Astrocyte (in vitro differentiated cells and primary cell): Measurements from ENCODE around the gene HSD17B11. TPM values are rescaled to one million over a fixed set of nuclear protein-coding genes. Genes with fewer than 3 reads are reported as not detected.

Source experiments
- DNase-seq: peaks from one replicate; pipeline ENCODE4 v3.0.0-alpha.2; 2010; ENCODE audit warnings: low read depth
- FAIRE-seq: peaks from 2 replicates; lab custom pipeline; 2011; peaks lifted over from hg19 to GRCh38; lab: Jason Lieb, UNC
- H2AFZ ChIP-seq: 2 replicates; pipeline ENCODE4 v1.6.0; 2012; ENCODE audit warnings: low read depth, low read length, inconsistent platforms
- H3K27ac ChIP-seq: 2 replicates; pipeline ENCODE4 v1.5.1; 2011; ENCODE audit warnings: low read depth, low read length, inconsistent platforms
- H3K27me3 ChIP-seq: 2 replicates; pipeline ENCODE4 v1.6.0; 2011; ENCODE audit warnings: low read length, inconsistent platforms; ENCODE audit not compliant: insufficient read depth
- H3K36me3 ChIP-seq: 2 replicates; pipeline ENCODE4 v1.5.1; 2011; ENCODE audit warnings: low read length, inconsistent platforms; ENCODE audit not compliant: insufficient read depth
- H3K4me1 ChIP-seq: 2 replicates; pipeline ENCODE4 v1.5.1; 2011; ENCODE audit warnings: low read length, inconsistent platforms; ENCODE audit not compliant: insufficient read depth
- H3K4me2 ChIP-seq: 2 replicates; pipeline ENCODE4 v1.6.0; 2012; ENCODE audit warnings: low read length, inconsistent platforms
- H3K4me3 ChIP-seq: 2 replicates; pipeline ENCODE4 v1.5.1; 2011; ENCODE audit warnings: low read depth, mild to moderate bottlenecking, low read length, inconsistent platforms; ENCODE audit not compliant: insufficient read depth
- H3K79me2 ChIP-seq: 2 replicates; pipeline ENCODE4 v1.6.0; 2012; ENCODE audit warnings: mild to moderate bottlenecking, low read length, inconsistent platforms; ENCODE audit not compliant: insufficient read depth
- H3K9ac ChIP-seq: 2 replicates; pipeline ENCODE4 v1.6.0; 2012; ENCODE audit warnings: mild to moderate bottlenecking, low read length, inconsistent platforms
- H3K9me3 ChIP-seq: 2 replicates; pipeline ENCODE4 v1.5.1; 2012; ENCODE audit warnings: low read depth, mild to moderate bottlenecking, low read length, inconsistent platforms; ENCODE audit not compliant: insufficient read depth
- H4K20me1 ChIP-seq: 2 replicates; pipeline ENCODE4 v1.6.0; 2012; ENCODE audit warnings: low read length, inconsistent platforms; ENCODE audit not compliant: insufficient read depth
- H3K27ac Mint-ChIP-seq: one replicate; pipeline ENCODE4 v1.8.0; 2021; ENCODE audit warnings: mild to moderate bottlenecking, mixed read lengths; ENCODE audit not compliant: unreplicated experiment
- H3K27me3 Mint-ChIP-seq: one replicate; pipeline ENCODE4 v1.8.0; 2021; ENCODE audit warnings: low read depth, mixed read lengths; ENCODE audit not compliant: unreplicated experiment
- H3K36me3 Mint-ChIP-seq: one replicate; pipeline ENCODE4 v1.8.0; 2021; ENCODE audit warnings: low read depth, mixed read lengths; ENCODE audit not compliant: unreplicated experiment
- H3K4me1 Mint-ChIP-seq: one replicate; pipeline ENCODE4 v1.8.0; 2021; ENCODE audit warnings: low read depth, mixed read lengths; ENCODE audit not compliant: unreplicated experiment
- H3K4me3 Mint-ChIP-seq: one replicate; pipeline ENCODE4 v1.8.0; 2021; ENCODE audit warnings: mild to moderate bottlenecking, moderate library complexity, mixed read lengths; ENCODE audit not compliant: unreplicated experiment
- H3K9me3 Mint-ChIP-seq: one replicate; pipeline ENCODE4 v1.8.0; 2021; ENCODE audit warnings: mild to moderate bottlenecking, mixed read lengths; ENCODE audit not compliant: unreplicated experiment
- EZH2 ChIP-seq: IDR thresholded peaks from 2 replicates; pipeline ENCODE4 v1.6.1; 2012; ENCODE audit warnings: mild to moderate bottlenecking, low read length, inconsistent platforms; ENCODE audit not compliant: insufficient read depth
- total RNA-seq: library from RNA; stranded (reverse); gene quantifications from 2 replicates; pipeline ENCODE4 v1.2.1, GENCODE V29; 2021
- TF ChIP-seq, protein P1 (sequence below): IDR thresholded peaks from 2 replicates; pipeline ENCODE4 v1.5.1; 2011; ENCODE audit warnings: low read depth, mild to moderate bottlenecking, inconsistent platforms, low read length, moderate library complexity; ENCODE audit not compliant: insufficient read depth

HSD17B11 gene
- total RNA-seq, 1 donor from 2014 or later: 34.0 TPM

GRCh38 chr4:87337361-87337760, 53.6 kb downstream of the HSD17B11 start:
- Histone ChIP-seq H3K27me3 (no peaks in the 10 kb centered on the region), H3K4me2 (no peak overlapping the region), H3K4me3 (no peak overlapping the region), H3K36me3 (no peaks in the 10 kb centered on the region), H4K20me1 (no peaks in the 10 kb centered on the region), H2AFZ (no peak overlapping the region), H3K9me3 (peaks cover 3% of the 10 kb centered on the region), H3K4me1 (no peaks in the 10 kb centered on the region), H3K79me2 (no peaks in the 10 kb centered on the region), H3K9ac (no peak overlapping the region), H3K27ac (no peak overlapping the region)
- H3K4me1 Mint-ChIP-seq: no peaks in the 10 kb centered on the region
- FAIRE-seq (no peak), DNase-seq (no peak)
- TF ChIP-seq EZH2: no peak
- TF ChIP-seq, protein P1, sequence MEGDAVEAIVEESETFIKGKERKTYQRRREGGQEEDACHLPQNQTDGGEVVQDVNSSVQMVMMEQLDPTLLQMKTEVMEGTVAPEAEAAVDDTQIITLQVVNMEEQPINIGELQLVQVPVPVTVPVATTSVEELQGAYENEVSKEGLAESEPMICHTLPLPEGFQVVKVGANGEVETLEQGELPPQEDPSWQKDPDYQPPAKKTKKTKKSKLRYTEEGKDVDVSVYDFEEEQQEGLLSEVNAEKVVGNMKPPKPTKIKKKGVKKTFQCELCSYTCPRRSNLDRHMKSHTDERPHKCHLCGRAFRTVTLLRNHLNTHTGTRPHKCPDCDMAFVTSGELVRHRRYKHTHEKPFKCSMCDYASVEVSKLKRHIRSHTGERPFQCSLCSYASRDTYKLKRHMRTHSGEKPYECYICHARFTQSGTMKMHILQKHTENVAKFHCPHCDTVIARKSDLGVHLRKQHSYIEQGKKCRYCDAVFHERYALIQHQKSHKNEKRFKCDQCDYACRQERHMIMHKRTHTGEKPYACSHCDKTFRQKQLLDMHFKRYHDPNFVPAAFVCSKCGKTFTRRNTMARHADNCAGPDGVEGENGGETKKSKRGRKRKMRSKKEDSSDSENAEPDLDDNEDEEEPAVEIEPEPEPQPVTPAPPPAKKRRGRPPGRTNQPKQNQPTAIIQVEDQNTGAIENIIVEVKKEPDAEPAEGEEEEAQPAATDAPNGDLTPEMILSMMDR: no peak
- H3K36me3 Mint-ChIP-seq: peaks cover 17% of the 10 kb centered on the region
- peaks cover 11% of the 10 kb centered on the region for H3K9me3 Mint-ChIP-seq
- no peak overlapping the region for H3K4me3 Mint-ChIP-seq
- H3K27ac Mint-ChIP-seq: no peak overlapping the region
- H3K27me3 Mint-ChIP-seq: no peaks in the 10 kb centered on the region

DNA sequence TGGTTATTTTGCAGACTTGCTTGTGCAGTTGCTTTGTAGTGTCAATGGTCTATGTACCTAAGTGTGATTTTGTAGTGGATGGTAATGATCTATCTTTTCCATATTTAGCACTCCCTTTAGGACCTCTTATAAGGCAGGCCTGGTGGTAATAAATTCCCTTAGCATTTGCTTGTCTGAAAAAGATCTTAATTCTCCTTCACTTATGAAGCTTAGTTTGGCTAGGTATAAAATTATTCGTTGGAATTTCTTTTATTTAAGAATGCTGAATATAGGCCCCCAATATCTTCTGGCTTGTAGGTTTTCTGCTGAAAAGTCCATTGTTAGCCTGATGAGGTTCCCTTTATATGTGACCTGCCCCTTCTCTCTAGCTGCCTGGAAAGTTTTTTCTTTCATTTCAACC, 57.7 kb downstream of the HSD17B11 start:
- Mint-ChIP-seq H3K4me3 (no peak overlapping the region), H3K36me3 (peaks cover 14% of the 10 kb centered on the region), H3K27me3 (no peaks in the 10 kb centered on the region), H3K27ac (no peak overlapping the region), H3K9me3 (peaks cover 13% of the 10 kb centered on the region), H3K4me1 (no peaks in the 10 kb centered on the region)
- Histone ChIP-seq H3K36me3 (no peaks in the 10 kb centered on the region), H3K4me1 (no peaks in the 10 kb centered on the region), H2AFZ (no peak overlapping the region), H3K4me2 (no peak overlapping the region), H3K27me3 (no peaks in the 10 kb centered on the region), H3K79me2 (no peaks in the 10 kb centered on the region), H3K9ac (no peak overlapping the region), H3K27ac (no peak overlapping the region), H3K4me3 (no peak overlapping the region), H4K20me1 (no peaks in the 10 kb centered on the region), H3K9me3 (peaks cover 3% of the 10 kb centered on the region)
- DNase-seq (no peak), FAIRE-seq (no peak)
- TF ChIP-seq, protein P1: no peak
- no peak for TF ChIP-seq EZH2

DNA sequence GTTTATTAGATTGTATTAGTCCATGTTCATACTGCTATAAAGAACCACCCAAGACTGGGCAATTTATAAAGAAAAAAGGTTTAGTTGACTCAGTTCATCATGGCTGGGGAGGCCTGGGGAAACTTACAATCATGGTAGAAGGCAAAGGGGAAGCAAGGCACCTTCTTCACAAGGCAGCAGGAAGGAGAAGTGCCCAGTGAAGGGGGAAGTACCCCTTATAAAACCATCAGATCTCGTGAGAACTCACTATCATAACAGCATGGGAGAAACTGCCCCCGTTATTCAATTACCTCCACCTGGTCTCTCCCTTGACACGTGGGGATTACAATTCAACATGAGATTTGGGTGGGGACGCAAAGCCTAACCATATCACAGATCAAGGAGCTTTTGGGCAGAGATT, 60.2 kb downstream of the HSD17B11 start:
- Mint-ChIP-seq H3K27ac (no peak overlapping the region), H3K9me3 (peaks cover 13% of the 10 kb centered on the region), H3K36me3 (peaks cover 7% of the 10 kb centered on the region), H3K27me3 (no peaks in the 10 kb centered on the region), H3K4me1 (no peaks in the 10 kb centered on the region), H3K4me3 (no peak overlapping the region)
- FAIRE-seq: no peak
- no peak for DNase-seq
- Histone ChIP-seq H3K4me1 (no peaks in the 10 kb centered on the region), H3K27me3 (no peaks in the 10 kb centered on the region), H3K9ac (no peak overlapping the region), H3K27ac (no peak overlapping the region), H3K9me3 (peaks cover 3% of the 10 kb centered on the region), H3K36me3 (no peaks in the 10 kb centered on the region), H3K4me3 (no peak overlapping the region), H2AFZ (no peak overlapping the region), H3K4me2 (no peak overlapping the region), H3K79me2 (no peaks in the 10 kb centered on the region), H4K20me1 (no peaks in the 10 kb centered on the region)
- TF ChIP-seq, protein P1: no peak
- TF ChIP-seq EZH2: no peak
